Ureter (tissue), 1 donor: ENCODE data around the gene GIMAP6. TPM values are rescaled to one million over a fixed set of nuclear protein-coding genes. Genes with fewer than 3 reads are reported as not detected.
"Not testable (repeated sequence)": the region's sequence is repeated elsewhere in the genome, so short reads cannot be mapped to it uniquely, and the experiment has no call there.

ENCODE experiments used
- DNase-seq: peaks from one replicate; pipeline ENCODE4 v3.0.0-alpha.2; 2020; ENCODE audit warnings: low spot score
- total RNA-seq: library from RNA; stranded (reverse); gene quantifications from one replicate; pipeline ENCODE4 v1.2.4, GENCODE V29; 2023
- donor health status: DM: yes; HTN: yes; CAD: no.

The GIMAP6 gene
- total RNA-seq, 1 donor from 2014 or later, result 26.3 TPM

DNA sequence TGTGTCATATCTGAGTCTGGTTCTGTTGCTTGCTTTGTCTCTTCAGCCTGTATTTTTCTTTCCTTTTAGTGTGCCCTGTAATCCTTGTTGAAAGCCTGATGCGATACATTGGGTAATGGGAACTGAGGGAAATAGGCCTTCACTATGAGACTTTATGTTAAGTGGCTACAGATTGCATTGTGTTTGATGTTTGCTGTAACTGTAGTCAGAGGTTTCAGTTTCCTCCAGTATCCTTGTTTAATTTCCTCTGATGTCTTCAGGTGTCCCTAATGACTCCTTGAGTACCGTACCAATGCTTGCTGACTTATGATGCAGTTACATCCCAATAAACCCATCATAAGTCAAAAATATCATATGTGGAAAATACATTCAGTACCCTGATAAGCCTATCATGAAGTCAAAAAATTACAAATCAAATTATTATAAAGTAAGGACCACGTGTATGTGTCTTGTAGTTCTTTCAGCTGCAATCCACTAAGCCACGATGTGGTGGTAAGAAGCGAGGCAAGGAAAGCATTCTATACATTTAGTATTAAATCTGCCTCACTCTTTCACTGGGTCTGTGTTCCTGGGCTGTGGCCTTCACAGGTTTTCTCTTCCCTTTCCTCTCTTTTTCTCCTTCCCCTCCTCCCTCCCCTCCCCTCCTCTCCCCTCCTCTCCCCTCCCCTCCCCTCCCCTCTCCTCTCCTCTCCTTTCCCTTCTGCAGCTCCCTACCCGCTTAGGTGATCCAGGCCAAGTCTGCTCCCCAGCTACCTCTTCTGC is 13.3 kb upstream of the GIMAP6 start:
- no peak for DNase-seq

DNA sequence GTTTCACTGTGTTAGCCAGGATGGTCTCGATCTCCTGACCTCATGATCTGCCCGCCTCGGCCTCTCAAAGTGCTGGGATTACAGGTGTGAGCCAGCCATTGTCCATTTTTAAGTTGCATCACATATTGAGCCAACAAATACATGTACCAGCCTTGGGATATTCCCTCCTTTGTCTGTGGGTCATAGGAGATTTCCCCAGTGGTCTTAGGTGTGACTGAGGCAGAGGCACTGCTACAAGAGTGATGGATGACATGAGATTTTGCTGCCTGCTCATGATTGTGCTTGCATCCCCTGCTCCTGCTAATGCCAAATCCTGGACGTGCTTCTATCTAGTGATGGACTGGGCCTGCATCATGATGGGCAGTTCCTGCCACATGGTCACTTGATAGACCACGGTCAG is 10.7 kb upstream of the GIMAP6 start:
- DNase-seq, result no peak

DNA sequence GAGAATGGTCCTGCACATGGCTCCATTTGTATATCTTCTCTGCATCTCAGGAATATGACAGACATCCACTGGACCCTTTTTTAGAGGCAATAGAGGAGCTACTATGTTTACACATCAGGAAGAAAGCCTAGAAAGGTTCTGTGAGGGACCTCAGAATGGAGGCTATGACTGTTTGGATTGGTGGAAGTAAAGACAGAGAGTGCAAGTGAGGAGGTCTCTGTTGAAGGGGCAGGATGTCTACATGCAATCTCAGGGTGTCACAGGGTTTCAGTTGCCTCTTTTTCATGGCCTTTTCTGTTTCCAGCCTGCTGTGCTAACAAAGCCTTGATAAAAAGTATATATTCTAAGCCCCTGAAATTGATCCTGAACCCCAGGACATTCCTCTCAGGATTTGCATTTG is 9.7 kb upstream of the GIMAP6 start:
- no peak for DNase-seq

DNA sequence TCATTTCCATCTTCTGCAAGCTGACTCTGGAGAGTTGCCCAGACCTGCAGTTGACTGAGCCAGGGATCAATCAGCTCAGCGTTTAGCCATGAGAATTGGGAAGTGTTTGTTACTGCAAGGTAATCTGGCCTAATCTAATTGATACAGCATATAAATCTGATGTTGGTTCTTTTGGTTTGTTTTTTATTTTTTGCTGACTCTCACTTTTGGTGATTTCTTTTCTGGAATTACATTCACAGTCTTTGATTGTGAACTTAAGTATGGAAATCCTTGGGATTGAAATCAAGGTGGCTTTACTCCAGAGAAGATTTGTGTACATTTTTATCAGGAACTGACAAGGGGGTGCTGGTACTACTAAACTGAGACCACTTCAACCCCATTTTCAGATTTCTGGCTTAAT is 1.7 kb upstream of the GIMAP6 start:
- DNase-seq, result no peak

DNA sequence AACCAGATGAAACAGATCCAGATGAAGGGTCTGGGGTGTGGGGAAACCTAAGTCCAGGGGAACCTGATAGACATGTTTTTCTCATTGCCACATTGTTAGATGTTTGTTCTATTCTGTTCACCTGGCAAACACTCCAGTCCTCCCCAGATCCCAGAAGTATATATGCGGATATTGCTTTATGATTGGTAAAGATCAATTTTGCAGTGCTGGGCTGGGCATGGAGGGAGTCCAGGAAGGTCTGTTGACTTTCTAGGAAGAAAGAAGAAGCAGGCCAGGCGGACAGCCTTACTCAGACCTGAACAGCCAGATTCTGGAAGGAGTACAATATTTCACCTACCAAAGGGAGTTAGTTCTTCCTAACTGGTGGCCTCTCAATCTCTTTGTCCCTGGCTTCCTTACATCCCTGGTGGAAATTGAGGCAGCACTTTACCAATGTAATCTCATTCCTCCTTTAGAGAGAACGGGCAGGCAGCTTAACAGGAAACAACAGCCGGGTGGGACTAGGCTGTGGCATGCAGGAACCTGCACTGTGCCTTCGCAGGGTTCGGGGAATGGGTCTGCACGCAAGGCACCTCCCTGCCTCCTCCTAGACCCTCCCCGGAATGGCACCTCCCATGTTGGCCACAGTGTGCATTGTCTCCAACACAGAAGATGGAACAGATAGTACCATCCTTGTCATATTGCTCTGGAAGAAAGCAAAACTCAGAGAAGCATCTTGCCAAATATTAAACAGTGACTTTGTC is 930 bp downstream of the GIMAP6 start:
- no peak for DNase-seq

DNA sequence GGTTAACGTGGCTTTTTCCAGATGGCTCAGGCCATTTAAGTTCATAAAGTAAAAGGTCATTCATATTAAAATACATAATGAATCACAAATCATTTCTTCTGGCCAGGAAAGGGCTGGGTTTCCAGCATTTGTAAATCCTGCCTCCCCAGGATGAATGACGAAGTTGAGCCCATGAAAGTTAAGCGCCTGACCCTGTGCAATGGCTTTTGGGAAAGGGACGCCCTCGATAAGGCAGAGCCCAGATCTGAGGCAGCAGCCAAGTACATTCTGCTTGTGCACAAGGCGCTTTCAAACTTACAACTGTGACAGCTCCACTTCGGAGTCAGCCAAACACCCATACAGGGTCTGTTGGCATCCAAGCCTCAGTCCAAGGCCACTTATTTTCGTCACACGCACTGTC is 2.8 kb downstream of the GIMAP6 start:
- DNase-seq, result no peak

DNA sequence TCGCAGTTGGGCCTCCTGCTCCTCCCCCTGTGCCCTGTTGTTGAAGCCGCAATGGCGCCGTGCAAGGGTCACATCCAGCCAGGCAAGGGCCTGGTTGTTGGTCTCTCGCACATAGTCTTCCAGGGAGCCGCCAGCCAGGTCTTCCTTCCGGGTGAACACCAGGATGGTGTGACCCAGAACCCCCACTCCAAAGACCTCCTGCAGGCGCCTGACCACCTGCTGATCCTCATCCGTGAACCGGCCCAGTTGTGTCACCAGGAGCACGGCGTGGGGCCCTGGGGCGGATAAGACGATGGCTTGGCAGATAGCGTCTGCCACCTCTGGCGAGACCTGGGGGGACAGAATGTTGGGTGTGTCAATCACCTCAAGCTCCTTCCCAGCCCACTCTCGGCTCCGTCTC is 4.2 kb downstream of the GIMAP6 start:
- DNase-seq, result no peak

DNA sequence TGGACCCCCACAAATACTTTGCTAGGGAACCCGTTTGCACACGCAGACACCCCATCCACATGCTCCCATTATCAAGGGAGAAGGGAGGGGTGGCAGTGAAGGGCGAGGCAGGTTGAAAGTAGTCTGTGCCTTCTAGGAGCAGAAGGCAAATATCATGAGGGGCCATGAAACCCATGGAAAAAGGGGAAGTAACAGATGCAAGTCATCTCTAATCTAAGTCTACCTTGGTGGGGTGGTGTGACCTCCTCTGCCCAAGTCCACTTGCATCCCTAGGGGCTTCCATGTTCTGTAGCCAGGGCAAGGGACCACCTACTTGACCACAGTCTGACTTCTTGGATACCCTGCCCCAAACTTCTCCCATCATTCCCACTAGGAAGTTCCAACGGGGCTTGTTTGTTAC is 5.5 kb downstream of the GIMAP6 start:
- DNase-seq, result no peak

DNA sequence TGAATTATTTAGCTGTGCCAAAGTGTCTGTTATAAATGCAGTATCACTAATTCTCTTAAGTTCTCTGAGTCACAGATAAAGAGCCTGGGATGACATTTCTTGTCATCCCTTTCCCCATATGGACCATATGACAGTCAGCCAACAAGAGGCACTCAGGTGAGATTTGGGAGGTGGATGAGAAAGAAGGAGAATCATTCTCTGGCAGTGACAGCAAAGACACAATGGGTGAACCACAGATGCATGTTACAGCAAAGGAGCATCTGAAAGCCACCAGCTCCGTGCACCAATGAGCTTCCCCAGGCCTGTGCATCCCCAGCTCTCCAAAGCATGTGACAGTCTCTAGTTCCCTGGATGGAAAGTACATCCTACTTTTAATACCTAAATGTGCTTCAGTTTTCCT is 10.8 kb downstream of the GIMAP6 start:
- DNase-seq, result no peak

DNA sequence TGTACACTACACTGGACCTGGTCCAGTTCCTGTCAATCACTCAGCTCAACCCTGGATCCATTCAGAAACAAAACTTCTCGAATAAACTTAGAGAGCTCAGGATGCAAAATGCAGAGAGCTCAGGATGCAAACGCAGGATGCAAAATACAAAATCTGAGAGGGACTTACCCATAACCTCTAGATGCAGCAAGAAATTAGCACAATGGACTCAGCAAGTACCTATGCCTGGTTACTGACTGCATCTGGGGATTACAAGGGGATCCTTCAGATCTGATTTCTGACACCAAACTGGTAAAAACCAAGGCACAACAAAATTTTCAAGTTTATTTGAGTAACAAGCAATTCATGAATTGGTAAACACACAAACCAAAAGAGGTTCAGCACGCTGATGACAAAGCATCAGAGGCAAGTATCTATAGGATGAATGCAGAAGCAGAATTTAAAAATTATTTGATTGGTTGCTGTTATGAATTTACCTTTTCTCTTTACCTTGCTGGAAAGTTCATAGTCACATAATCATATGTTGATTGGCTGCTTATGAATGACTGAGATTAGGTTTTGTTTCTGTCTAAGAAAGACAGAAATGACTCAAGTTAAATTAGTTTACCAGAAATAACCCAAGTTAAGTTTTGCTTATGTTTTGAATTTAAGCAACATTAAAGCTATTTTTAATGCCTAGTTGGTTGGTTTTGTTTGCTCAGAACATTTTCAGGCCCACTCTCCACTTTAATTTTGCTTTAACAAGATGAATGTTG is 11.4 kb downstream of the GIMAP6 start:
- DNase-seq, result no peak

DNA sequence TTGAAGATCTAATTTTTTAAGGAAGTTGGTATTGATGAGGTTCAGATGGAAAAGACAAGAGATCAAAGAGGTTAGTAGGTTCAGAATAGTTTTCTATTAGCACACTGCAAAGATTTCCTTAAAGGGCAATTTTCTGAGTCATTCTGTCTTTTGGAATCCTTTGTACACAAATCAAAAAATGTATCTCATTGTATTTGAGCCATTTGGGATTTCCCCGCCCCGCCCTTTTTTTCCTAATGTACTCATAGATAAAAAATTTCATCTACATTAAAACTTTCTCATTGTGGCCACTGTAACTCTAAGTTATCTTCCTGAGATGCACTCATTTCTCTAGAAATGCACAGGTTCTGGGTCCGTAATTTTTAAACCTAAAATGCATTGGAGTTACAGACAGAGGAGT is 12.1 kb downstream of the GIMAP6 start:
- DNase-seq, result no peak

DNA sequence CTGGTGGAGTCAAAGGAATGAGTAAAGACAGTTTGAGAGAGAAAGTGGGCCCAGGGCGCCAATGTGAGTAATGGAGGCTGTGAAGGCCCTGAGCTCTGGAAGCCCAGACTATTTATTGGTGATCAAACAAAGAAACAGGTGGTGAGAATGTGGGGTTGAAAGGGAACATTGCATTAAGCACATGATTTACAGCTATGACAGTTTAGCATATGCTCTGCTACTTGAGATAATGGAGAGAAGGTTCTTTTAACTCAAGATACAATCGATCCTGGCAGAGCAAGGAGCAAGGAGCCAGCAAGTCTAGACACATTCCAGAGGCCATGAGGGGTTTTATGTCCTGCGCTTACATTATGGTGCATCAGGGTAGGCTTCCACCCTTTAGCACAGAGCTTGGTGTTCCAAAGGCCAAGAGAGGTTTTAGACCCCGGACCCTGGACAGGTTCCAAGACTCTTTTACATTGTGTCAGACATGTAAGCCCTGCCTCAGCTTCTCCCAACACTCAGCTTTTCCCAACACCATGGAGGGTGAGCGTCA is 16.9 kb downstream of the GIMAP6 start:
- not testable (repeated sequence) for DNase-seq

DNA sequence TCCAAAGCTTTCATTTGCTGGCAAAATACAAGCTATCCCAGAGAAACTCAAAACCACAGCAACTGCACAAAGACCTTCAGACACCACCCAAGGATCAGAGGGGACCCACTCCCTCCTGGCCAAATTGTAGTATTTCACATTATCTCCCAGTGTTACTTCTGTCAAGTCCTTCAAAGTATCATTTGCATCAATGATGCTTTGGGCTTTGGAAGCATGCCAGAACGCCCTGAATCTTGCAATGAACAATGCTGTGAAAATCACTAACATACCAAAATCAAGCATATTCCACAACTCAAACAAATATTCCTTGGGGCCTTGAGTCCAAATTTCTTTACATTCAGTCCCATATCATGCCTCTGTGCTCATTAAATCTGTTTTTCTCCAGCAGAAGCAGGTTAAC is 17.8 kb downstream of the GIMAP6 start:
- not testable (repeated sequence) for DNase-seq

DNA sequence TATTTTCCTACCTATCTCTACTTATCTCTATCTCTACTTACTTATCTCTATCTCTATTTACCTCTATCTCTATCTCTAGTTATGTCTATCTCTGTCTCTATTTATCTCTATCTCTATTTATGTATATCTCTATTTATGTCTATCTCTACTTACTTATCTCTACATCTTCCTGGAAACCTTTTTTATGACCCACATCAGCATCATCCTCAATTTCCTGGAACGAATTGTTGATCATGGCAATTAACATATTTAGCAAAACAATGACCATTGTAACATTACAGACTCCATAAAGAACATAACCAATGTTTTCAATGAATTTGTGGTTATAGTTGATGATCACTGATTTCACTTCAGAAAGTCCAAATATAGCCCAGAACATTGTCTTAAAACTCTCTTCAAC is 18.3 kb downstream of the GIMAP6 start:
- no peak for DNase-seq

DNA sequence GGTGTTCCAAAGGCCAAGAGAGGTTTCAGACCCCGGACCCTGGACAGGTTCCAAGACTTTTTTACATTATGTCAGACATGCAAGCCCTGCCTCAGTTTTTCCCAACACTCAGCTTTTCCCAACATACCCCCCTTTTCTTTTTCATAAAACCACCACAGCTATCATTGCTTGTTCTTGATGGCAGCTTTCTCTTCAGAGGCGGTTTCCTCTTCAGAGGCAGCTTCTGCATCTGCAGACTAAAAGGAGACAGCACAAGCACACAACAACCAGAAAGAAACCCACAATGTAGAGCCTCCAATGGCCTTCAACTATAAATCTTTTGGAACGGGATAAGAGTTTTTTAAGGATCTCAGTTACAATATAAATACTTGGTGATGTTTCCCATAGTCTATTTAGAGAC is 19.3 kb downstream of the GIMAP6 start:
- DNase-seq, result no peak

DNA sequence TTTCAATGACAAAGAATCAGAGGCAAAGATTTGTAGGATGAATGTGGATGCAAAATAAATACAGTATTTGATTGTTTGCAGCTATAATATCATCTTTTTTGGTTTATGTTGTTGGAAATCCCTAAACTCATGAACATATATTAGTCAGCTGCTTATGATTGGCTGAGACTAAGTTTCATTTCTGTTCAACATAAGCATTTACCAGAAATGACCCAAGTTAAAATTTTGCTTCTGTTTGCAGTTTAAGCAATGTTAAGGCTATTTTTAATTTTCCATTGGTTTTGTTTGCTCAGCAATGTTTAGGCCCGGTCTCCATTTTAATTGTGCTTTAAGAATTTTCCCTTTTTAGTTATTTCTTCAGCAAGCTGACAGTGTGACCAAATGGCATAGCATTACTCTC is 22.0 kb downstream of the GIMAP6 start:
- DNase-seq, result no peak

DNA sequence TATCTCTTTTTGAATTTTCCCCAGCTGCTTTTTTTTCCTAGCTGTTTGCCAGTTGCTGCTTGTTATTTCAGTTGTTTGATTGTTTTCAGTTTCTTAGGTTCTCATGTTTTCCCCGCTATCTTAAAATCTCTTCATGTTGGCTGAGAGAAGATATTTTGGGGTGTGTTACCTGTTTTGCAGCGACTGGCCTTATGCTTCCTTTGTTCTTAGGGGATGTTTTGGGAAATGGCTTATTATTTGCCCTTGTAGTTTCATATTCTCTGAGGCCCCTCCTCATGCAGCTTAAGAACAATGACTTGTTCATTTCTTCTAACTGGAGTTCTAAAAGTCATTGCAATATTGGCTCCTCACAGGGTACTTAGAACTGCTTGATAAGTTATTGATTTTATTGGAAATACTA is 28.6 kb downstream of the GIMAP6 start:
- DNase-seq, result not testable (repeated sequence)

DNA sequence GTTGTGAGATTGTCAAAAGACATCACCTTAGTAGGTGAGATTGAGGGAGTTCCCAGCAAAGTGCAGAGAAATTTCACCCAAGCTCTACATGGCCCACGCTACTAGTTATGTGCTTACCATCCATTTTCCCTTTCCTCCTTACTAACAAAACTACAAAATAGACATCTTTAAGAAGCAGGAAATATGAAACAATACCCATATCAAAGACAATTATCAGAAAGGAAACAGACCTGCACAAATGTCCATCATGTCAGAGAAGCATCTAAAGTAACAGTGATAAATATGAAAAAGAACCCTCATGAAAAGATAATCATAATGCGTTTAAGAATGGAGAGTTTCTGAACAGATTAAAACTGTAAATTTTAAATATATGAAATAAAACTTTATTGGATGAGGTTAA is 36.8 kb downstream of the GIMAP6 start:
- no peak for DNase-seq

DNA sequence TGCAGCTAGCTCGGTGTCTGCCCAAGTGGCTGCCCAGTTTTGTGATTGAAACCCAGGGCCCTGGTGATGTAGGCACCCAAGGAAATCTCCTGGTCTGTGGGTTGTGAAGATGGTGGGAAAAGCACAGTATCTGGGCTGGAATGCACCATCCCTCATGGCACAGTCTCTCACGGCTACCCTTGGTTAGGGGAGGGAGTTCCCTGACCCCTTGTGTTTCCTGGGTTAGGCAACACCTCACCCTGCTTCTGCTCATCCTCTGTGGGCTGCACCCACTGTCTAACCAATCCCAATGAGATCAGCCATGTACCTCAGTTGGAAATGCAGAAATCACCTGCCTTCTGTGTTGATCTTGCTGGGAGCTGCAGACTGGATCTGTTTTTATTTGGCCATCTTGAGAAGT is 37.4 kb downstream of the GIMAP6 start:
- no peak for DNase-seq

DNA sequence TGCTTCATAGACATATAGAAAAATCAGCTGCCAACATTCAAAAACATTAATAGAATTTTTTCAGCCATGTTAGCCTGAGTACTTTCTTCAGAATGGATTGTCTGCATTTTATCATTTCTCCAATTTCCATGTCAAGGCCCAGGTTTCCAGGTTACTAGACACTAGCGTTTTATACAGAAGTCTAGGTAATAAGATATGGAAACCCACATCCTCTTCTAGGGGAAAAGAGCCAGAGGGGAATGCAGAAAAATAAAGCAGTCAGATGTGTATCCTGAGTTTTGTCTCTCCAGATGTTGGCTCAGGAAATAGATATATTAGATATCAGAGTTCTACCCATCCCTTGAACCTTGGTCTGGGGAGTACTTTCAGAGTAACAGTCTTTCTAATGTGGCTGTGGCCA is 44.6 kb downstream of the GIMAP6 start:
- no peak for DNase-seq

DNA sequence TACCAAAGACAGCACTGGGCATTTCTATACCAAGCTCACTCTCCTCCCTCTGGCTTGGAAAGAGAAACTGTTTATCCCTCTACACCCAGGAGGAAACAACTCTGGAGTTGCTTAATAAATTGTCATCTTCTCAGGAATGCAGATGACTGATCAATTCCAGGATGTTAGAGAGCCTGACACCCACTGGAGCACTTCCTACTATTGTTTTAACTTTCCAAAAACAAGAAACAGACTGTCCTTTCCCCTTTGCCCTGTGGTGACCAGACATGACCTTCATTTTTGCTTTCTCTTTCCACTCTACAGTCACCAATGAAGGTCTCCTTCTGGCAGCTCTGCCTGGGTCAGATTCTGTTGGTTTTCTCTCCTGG is 45.4 kb downstream of the GIMAP6 start:
- no peak for DNase-seq

DNA sequence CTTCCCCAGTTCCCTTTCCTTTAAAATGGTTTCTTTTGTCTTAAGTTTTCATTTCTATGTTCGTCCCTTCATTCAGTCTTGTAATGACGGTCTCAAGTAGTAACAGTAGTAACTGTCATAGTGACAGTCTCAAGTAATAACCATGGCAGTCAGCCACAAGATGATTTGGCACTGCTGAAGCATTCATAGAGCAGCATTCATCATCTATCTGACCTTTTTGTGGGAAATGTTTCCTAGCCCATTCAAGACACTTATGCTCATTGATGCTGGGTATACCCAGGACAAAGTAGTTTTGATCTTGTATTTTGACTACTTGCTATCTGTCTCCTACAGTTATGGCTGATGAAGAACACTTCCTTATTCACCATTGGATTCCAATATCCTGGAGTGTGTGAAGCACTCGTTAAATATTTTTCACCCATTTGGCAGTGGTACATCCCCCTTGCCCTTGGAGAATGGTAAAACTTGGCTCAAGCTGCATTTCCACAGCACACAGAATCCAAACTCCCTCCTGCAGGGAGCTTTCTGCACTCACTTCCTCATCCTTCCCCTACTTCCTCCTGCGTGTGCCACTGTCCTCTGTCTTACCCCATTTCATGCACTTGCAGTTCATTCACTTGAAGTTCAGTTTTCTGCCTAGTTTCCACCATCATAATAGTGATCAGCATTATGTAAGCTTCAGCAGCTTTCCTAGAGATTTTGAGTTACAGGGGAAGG is 46.0 kb downstream of the GIMAP6 start:
- DNase-seq, result no peak
